ENCODE data around the gene GAS2L1.

- TF ChIP-seq CTCF (IDR thresholded peaks at IDR 0.05), result no peak
- no peak for TF ChIP-seq EP300 (IDR thresholded peaks at IDR 0.05)
- TF ChIP-seq POLR2A (IDR thresholded peaks at IDR 0.05), result no peak
- no peak for TF ChIP-seq POLR2AphosphoS5 (IDR thresholded peaks at IDR 0.05)
Observed at GRCh38 chr22:29346659-29347058, 40.2 kb downstream of the GAS2L1 start.

All from stomach (tissue), 4 donors.